ENCODE data around the gene GPR151.

Gene GPR151

GRCh38 chr5:146519554-146519953 is 3.6 kb upstream of the GPR151 start:
- no peak for FAIRE-seq

DNA sequence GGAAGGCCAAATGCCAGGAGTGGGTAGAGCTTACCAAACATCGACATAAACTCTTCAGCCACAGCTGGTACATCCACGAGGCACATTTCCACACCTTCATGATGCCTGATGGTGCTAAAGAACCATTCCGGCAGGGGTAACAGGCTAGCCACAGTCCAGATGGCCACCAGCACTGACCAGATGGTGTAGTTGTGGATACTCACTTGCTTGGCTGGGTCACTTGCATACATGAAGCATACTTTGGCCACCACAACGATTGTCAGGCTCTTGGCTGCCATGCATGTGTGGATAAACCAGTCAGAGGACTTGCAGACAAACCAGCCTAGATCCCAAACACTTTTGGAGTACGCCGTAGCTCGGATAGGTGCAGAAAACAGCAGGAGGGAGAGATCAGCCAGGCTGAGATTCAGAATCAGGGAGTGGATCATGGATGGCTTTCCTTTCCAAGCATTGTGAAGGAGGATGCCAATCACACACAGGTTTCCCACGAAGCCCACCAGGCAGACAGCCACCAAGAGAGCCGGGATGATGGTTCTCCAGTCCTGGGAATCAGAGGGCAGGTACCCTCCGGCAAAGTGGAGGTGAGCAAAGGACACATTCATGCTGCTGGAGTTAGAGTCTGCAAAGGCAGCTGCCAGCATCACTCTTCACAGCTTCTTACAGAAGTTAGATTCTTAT is 378 bp downstream of the GPR151 start:
- FAIRE-seq, result no peak

DNA sequence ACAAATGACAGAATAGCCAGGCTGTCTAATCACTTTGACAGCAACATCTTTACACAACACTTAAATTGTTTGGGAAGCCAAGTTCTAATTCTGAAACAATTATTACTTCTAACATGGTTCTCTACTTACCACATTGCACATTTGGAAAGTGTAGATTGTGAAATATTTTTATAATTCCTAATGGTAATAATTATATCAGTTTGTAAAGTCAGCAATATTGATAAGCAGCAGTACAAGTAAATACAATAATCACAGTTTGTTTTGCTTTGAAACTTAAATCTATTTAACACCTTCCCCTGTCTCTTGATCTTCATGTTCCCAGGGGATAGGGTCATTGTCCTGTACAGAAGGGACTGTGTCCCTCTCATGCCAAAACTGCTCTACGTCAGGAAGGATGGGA is 1.4 kb downstream of the GPR151 start:
- peak; percentile 36 for FAIRE-seq

DNA sequence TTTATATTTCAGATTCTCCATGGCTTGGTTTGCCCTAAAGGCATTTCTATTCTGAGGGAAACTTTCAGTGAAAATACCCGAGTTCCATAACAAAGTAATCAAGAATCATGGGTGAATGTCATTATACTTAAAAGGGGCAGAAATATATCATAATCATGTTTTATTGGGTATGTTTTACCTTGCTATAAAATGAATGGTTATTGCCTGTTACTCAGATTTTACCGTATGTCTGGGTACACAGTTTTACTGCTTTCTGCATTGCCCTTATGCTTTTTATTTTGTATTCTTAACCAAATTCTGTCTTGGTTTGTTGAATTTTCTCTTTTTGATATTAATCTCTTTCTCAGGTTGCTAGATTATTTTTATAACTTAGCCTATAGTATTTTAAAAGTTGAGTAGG is 2.5 kb downstream of the GPR151 start:
- FAIRE-seq, result no peak

DNA sequence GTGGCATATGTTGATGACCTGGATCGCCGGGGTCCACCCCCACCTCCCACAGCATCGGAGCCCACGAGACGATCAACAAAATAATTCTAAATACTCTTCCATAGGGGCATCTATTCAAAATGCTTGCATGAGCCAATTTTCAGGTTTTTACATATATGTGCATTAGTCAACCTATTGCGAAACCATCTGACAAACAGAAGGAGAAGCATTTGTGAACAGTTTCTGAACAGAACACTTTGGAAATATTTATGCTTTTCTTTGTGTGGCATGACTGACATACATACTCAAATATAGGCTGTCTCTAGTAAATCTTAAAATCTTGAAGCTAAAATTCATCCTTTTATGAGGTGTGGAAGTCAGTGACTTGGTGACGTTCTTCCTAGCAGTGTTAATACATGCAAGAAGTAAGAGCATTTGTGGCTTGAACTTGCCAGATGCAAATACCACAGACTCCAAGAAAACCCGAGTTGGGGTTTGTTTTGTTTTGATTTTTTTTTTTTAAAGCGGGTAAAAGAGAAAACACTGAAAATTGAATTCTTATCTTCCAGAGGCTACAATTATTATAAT is 5.3 kb downstream of the GPR151 start:
- no peak for FAIRE-seq

- FAIRE-seq, result no peak
Observed at GRCh38 chr5:146507428-146507827, 8.6 kb downstream of the GPR151 start.

DNA sequence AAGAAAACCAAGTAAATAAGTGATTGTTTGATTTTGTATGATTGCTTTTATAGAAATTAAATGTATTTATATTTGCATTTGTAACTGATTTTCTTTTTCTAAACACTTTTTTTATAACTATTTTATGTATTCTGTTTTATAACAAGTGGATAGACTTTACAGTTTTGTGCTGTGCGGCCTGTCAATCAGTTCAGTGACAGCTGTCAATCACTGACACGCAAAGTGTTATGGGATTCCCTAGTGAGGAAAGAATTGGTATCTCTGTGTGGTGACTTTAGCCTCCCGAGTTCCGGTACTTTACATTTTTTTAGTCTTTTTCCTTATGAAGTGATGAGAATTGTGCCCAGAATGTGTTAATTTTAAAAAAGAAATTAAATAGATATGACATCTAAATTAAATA is 16.3 kb downstream of the GPR151 start:
- no peak for FAIRE-seq

- FAIRE-seq, result no peak
Observed at GRCh38 chr5:146494656-146495055, 21.3 kb downstream of the GPR151 start.

DNA sequence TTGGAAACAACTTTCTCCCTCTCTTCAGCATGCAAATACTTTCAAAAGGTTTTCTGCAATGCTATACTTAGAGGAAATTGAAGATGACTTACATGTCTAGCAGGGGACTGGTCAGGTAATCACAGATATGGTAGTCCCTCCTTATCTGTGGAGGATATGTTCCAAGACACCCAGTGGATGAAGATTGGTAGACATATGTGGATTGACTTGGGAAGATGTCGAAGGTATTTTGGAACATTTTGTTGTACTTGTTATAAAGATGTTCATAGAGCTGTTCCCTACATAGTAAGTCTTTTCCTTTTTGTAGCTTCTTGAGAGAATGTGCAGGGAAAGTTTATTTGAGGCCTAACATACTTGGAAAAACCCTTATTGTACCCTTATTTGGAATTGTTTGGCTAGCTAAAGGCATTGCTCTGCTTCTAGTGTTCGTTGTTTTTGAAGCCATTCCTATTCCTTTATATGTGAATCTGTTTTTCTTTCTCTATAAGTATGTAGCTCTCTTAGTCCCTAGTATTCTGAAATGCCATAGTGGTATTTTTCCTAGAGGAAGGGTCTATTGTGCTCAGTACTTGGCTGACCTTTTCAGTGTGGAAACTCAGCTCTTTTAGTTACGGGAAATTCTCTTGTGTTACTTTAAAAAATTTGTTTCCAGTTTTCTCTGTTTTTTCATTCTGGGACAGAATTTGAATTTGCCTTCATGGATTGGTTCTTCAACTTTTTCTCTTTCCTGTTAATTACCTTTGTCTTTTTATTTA is 25.7 kb downstream of the GPR151 start:
- FAIRE-seq, result no peak

GRCh38 chr5:146484714-146485391 is 31.1 kb downstream of the GPR151 start:
- FAIRE-seq, result no peak

DNA sequence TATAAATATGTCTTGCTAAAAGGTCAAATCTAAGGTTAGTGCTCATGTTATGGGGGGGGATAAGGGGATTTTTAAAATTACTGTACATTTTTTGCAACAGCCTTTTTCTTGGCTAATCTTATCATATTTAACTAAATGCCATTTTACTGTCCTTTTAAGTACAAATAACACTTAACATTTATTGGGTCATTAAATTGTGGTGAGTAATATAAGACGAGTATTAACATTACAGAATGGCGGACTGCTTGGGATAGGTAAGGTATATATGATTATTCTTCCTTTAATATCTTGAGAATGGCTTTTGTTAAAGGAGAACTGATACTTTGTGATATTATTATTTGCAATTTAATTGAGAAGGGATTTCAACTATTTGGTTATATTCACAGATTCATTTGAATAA is 33.2 kb downstream of the GPR151 start:
- FAIRE-seq, result no peak

DNA sequence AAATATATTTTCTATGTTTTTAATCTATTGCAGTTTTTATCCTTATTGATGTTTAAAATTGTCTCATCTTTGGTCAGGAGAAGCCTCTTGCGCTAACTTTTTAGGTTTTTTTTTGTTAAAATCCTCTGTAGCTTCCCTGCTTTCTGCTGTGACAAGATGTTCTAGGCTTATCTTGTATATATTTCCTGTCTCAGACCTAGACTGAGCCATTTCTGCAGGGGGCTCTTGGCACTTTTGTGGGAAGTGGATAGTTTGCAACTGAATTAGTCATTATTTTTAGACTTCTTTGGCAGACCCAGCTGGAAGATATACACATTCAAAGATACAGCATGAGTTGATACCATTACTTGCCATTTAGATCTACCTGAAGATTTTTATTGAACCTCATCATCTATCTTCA is 40.1 kb downstream of the GPR151 start:
- FAIRE-seq, result no peak

DNA sequence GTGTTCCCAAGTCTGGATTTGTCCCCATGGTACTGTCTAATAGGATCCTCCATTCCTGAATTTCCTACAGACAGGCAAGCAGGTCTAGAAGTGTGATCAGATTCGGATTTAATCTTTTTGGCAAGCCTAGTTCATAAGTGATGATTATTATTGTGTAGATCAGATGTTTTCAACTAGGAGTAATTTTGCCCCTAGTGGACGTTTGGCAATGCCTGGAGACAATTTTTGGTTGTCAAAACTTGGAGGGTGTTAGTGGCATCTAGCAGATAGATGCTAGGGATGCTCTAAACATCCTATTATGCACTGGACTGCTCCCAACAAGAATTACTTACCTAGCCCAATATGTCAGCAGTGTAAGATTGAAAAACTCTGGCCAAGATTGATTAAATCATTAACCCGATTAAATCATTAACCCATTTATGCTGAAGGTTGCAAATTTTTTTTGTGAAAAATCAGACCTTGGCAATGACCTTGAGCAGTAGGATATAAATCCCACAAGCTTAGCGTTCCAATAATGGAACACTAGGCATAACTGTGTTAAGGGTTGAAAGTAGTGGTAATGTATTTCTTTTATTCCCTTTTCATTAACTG is 40.7 kb downstream of the GPR151 start:
- FAIRE-seq, result no peak

- no peak for FAIRE-seq
Observed at GRCh38 chr5:146474065-146474464, 41.9 kb downstream of the GPR151 start.

DNA sequence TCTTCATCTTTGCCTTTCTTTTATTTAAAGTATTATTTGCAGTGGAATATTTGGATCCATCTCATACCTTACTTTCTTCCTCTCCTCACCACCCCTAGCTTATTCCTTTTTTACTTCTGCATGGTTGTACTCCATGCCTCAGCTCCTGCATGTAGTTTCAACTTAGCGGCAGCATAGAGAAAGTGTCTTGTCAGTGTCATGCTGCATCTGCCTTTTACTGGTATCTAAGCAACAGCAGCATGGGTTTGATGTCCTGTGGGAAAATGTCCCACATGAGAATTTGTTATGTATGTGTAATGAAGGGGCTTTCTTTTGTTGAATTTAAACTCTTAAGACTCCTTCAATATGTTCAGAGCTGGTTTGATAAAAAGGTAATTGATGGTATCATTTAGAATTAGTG is 48.2 kb downstream of the GPR151 start:
- no peak for FAIRE-seq

- peak; percentile 88 for FAIRE-seq
Observed at GRCh38 chr5:146466521-146467349, 49.3 kb downstream of the GPR151 start.

- FAIRE-seq, result no peak
Observed at GRCh38 chr5:146463446-146463845, 52.5 kb downstream of the GPR151 start.

Data from G401.6 (cell line).